Astrocyte (in vitro differentiated cells and primary cell): Measurements from ENCODE around the gene MTARC1. TPM values are rescaled to one million over a fixed set of nuclear protein-coding genes. Genes with fewer than 3 reads are reported as not detected.

Experiments used
- DNase-seq: peaks from one replicate; pipeline ENCODE4 v3.0.0-alpha.2; 2010; ENCODE audit warnings: low read depth
- FAIRE-seq: peaks from 2 replicates; lab custom pipeline; 2011; peaks lifted over from hg19 to GRCh38; lab: Jason Lieb, UNC
- H2AFZ ChIP-seq: 2 replicates; pipeline ENCODE4 v1.6.0; 2012; ENCODE audit warnings: low read depth, low read length, inconsistent platforms
- H3K27ac ChIP-seq: 2 replicates; pipeline ENCODE4 v1.5.1; 2011; ENCODE audit warnings: low read depth, low read length, inconsistent platforms
- H3K27me3 ChIP-seq: 2 replicates; pipeline ENCODE4 v1.6.0; 2011; ENCODE audit warnings: low read length, inconsistent platforms; ENCODE audit not compliant: insufficient read depth
- H3K36me3 ChIP-seq: 2 replicates; pipeline ENCODE4 v1.5.1; 2011; ENCODE audit warnings: low read length, inconsistent platforms; ENCODE audit not compliant: insufficient read depth
- H3K4me1 ChIP-seq: 2 replicates; pipeline ENCODE4 v1.5.1; 2011; ENCODE audit warnings: low read length, inconsistent platforms; ENCODE audit not compliant: insufficient read depth
- H3K4me2 ChIP-seq: 2 replicates; pipeline ENCODE4 v1.6.0; 2012; ENCODE audit warnings: low read length, inconsistent platforms
- H3K4me3 ChIP-seq: 2 replicates; pipeline ENCODE4 v1.5.1; 2011; ENCODE audit warnings: low read depth, mild to moderate bottlenecking, low read length, inconsistent platforms; ENCODE audit not compliant: insufficient read depth
- H3K79me2 ChIP-seq: 2 replicates; pipeline ENCODE4 v1.6.0; 2012; ENCODE audit warnings: mild to moderate bottlenecking, low read length, inconsistent platforms; ENCODE audit not compliant: insufficient read depth
- H3K9ac ChIP-seq: 2 replicates; pipeline ENCODE4 v1.6.0; 2012; ENCODE audit warnings: mild to moderate bottlenecking, low read length, inconsistent platforms
- H3K9me3 ChIP-seq: 2 replicates; pipeline ENCODE4 v1.5.1; 2012; ENCODE audit warnings: low read depth, mild to moderate bottlenecking, low read length, inconsistent platforms; ENCODE audit not compliant: insufficient read depth
- H4K20me1 ChIP-seq: 2 replicates; pipeline ENCODE4 v1.6.0; 2012; ENCODE audit warnings: low read length, inconsistent platforms; ENCODE audit not compliant: insufficient read depth
- H3K27ac Mint-ChIP-seq: one replicate; pipeline ENCODE4 v1.8.0; 2021; ENCODE audit warnings: mild to moderate bottlenecking, mixed read lengths; ENCODE audit not compliant: unreplicated experiment
- H3K27me3 Mint-ChIP-seq: one replicate; pipeline ENCODE4 v1.8.0; 2021; ENCODE audit warnings: low read depth, mixed read lengths; ENCODE audit not compliant: unreplicated experiment
- H3K36me3 Mint-ChIP-seq: one replicate; pipeline ENCODE4 v1.8.0; 2021; ENCODE audit warnings: low read depth, mixed read lengths; ENCODE audit not compliant: unreplicated experiment
- H3K4me1 Mint-ChIP-seq: one replicate; pipeline ENCODE4 v1.8.0; 2021; ENCODE audit warnings: low read depth, mixed read lengths; ENCODE audit not compliant: unreplicated experiment
- H3K4me3 Mint-ChIP-seq: one replicate; pipeline ENCODE4 v1.8.0; 2021; ENCODE audit warnings: mild to moderate bottlenecking, moderate library complexity, mixed read lengths; ENCODE audit not compliant: unreplicated experiment
- H3K9me3 Mint-ChIP-seq: one replicate; pipeline ENCODE4 v1.8.0; 2021; ENCODE audit warnings: mild to moderate bottlenecking, mixed read lengths; ENCODE audit not compliant: unreplicated experiment
- EZH2 ChIP-seq: IDR thresholded peaks from 2 replicates; pipeline ENCODE4 v1.6.1; 2012; ENCODE audit warnings: mild to moderate bottlenecking, low read length, inconsistent platforms; ENCODE audit not compliant: insufficient read depth
- total RNA-seq: library from RNA; stranded (reverse); gene quantifications from 2 replicates; pipeline ENCODE4 v1.2.1, GENCODE V29; 2021
- TF ChIP-seq, protein P1 (sequence below): IDR thresholded peaks from 2 replicates; pipeline ENCODE4 v1.5.1; 2011; ENCODE audit warnings: low read depth, mild to moderate bottlenecking, inconsistent platforms, low read length, moderate library complexity; ENCODE audit not compliant: insufficient read depth

MTARC1 gene
- total RNA-seq, 1 donor from 2014 or later = 8.5 TPM

- H2AFZ ChIP-seq = no peak overlapping the region
- FAIRE-seq (no peak), DNase-seq (no peak)
Observed at GRCh38 chr1:220755309-220755708, 31.4 kb upstream of the MTARC1 start.

GRCh38 chr1:220757441-220757840 lies 29.3 kb upstream of the MTARC1 start:
- no peak overlapping the region for H3K4me3 ChIP-seq
- no peaks in the 10 kb centered on the region for H3K4me1 Mint-ChIP-seq
- H3K9me3 ChIP-seq = no peaks in the 10 kb centered on the region
- FAIRE-seq (no peak), DNase-seq (no peak)
- TF ChIP-seq EZH2 = no peak
- TF ChIP-seq, protein P1, sequence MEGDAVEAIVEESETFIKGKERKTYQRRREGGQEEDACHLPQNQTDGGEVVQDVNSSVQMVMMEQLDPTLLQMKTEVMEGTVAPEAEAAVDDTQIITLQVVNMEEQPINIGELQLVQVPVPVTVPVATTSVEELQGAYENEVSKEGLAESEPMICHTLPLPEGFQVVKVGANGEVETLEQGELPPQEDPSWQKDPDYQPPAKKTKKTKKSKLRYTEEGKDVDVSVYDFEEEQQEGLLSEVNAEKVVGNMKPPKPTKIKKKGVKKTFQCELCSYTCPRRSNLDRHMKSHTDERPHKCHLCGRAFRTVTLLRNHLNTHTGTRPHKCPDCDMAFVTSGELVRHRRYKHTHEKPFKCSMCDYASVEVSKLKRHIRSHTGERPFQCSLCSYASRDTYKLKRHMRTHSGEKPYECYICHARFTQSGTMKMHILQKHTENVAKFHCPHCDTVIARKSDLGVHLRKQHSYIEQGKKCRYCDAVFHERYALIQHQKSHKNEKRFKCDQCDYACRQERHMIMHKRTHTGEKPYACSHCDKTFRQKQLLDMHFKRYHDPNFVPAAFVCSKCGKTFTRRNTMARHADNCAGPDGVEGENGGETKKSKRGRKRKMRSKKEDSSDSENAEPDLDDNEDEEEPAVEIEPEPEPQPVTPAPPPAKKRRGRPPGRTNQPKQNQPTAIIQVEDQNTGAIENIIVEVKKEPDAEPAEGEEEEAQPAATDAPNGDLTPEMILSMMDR = no peak
- H4K20me1 ChIP-seq = no peaks in the 10 kb centered on the region
- no peaks in the 10 kb centered on the region for H3K79me2 ChIP-seq
- no peak overlapping the region for H3K27ac ChIP-seq
- H2AFZ ChIP-seq = no peak overlapping the region
- no peaks in the 10 kb centered on the region for H3K27me3 Mint-ChIP-seq
- no peak overlapping the region for H3K4me2 ChIP-seq
- no peaks in the 10 kb centered on the region for H3K36me3 ChIP-seq
- peaks cover 9% of the 10 kb centered on the region for H3K36me3 Mint-ChIP-seq
- H3K9ac ChIP-seq = no peak overlapping the region
- H3K9me3 Mint-ChIP-seq = no peaks in the 10 kb centered on the region
- no peaks in the 10 kb centered on the region for H3K4me1 ChIP-seq
- H3K27ac Mint-ChIP-seq = no peak overlapping the region
- H3K4me3 Mint-ChIP-seq = no peak overlapping the region
- H3K27me3 ChIP-seq = no peaks in the 10 kb centered on the region

More at GRCh38 chr1:220755309-220755708, 31.4 kb upstream of the MTARC1 start:
- Mint-ChIP-seq H3K27ac (no peak overlapping the region), H3K27me3 (no peaks in the 10 kb centered on the region), H3K9me3 (no peaks in the 10 kb centered on the region), H3K4me1 (no peaks in the 10 kb centered on the region), H3K4me3 (no peak overlapping the region), H3K36me3 (peaks cover 9% of the 10 kb centered on the region)
- TF ChIP-seq, protein P1 = no peak
- TF ChIP-seq EZH2 = no peak
- no peaks in the 10 kb centered on the region for H3K4me1 ChIP-seq
- H3K9ac ChIP-seq = no peak overlapping the region
- H3K9me3 ChIP-seq = no peaks in the 10 kb centered on the region
- H3K79me2 ChIP-seq = no peaks in the 10 kb centered on the region
- no peaks in the 10 kb centered on the region for H3K36me3 ChIP-seq
- H3K4me3 ChIP-seq = no peak overlapping the region
- H3K4me2 ChIP-seq = no peak overlapping the region
- no peak overlapping the region for H3K27ac ChIP-seq
- no peaks in the 10 kb centered on the region for H4K20me1 ChIP-seq
- H3K27me3 ChIP-seq = no peaks in the 10 kb centered on the region

GRCh38 chr1:220759147-220759546 lies 27.6 kb upstream of the MTARC1 start:
- Mint-ChIP-seq H3K27me3 (peaks cover 2% of the 10 kb centered on the region), H3K36me3 (peaks cover 9% of the 10 kb centered on the region), H3K4me3 (no peak overlapping the region), H3K27ac (no peak overlapping the region), H3K9me3 (no peaks in the 10 kb centered on the region), H3K4me1 (no peaks in the 10 kb centered on the region)
- H3K4me2 ChIP-seq = no peak overlapping the region
- no peak overlapping the region for H3K27ac ChIP-seq
- no peaks in the 10 kb centered on the region for H3K27me3 ChIP-seq
- no peak overlapping the region for H2AFZ ChIP-seq
- H3K9ac ChIP-seq = no peak overlapping the region
- H3K9me3 ChIP-seq = no peaks in the 10 kb centered on the region
- no peaks in the 10 kb centered on the region for H4K20me1 ChIP-seq
- DNase-seq (no peak), FAIRE-seq (no peak)
- no peak for TF ChIP-seq EZH2
- TF ChIP-seq, protein P1 = no peak
- H3K36me3 ChIP-seq = no peaks in the 10 kb centered on the region
- H3K79me2 ChIP-seq = no peaks in the 10 kb centered on the region
- H3K4me1 ChIP-seq = no peaks in the 10 kb centered on the region
- H3K4me3 ChIP-seq = no peak overlapping the region
